GM18499 (cell line): Measurements from ENCODE around the gene YJU2.
"Not testable (repeated sequence)": the region's sequence is repeated elsewhere in the genome, so short reads cannot be mapped to it uniquely, and the experiment has no call there.

Experiments used
- ATAC-seq: cut with Tn5 transposase; IDR thresholded peaks from one replicate; pipeline ENCODE4 v1.9.1; 2021; ENCODE audit warnings: moderate number of reproducible peaks; ENCODE audit not compliant: insufficient read depth, unreplicated experiment

The YJU2 gene

GRCh38 chr19:4267101-4267900 lies 20.4 kb downstream of the YJU2 start:
- no peak for ATAC-seq

GRCh38 chr19:4267901-4268815 lies 21.3 kb downstream of the YJU2 start:
- no peak for ATAC-seq

GRCh38 chr19:4268816-4269430 lies 22.0 kb downstream of the YJU2 start:
- ATAC-seq, result no peak

- ATAC-seq, result no peak
These were observed 26.0 kb downstream of the YJU2 start for GRCh38 chr19:4272894-4273293.

GRCh38 chr19:4274321-4274686 lies 27.4 kb downstream of the YJU2 start:
- ATAC-seq, result not testable (repeated sequence)

GRCh38 chr19:4277191-4277696 lies 30.4 kb downstream of the YJU2 start:
- no peak for ATAC-seq

- ATAC-seq, result no peak
These were observed 31.1 kb downstream of the YJU2 start for GRCh38 chr19:4278010-4278409.

GRCh38 chr19:4278419-4279266 lies 31.8 kb downstream of the YJU2 start, which contains the start of gene SHD:
Gene SHD, plus strand, starts transcription at chr19:4279266. Its CDS starts 798 bp downstream, at chr19:4280064.
- ATAC-seq, result no peak

GRCh38 chr19:4279267-4279529 lies 32.3 kb downstream of the YJU2 start:
- ATAC-seq, result no peak

- ATAC-seq, result no peak
These were observed 32.9 kb downstream of the YJU2 start for GRCh38 chr19:4279530-4280422.

- ATAC-seq, result no peak
These were observed 37.5 kb downstream of the YJU2 start for GRCh38 chr19:4284176-4284958.

- ATAC-seq, result no peak
These were observed 38.1 kb downstream of the YJU2 start for GRCh38 chr19:4284974-4285373.

- ATAC-seq, result not testable (repeated sequence)
These were observed 39.3 kb downstream of the YJU2 start for GRCh38 chr19:4286141-4286540.

GRCh38 chr19:4288091-4288777 lies 41.4 kb downstream of the YJU2 start:
- ATAC-seq, result no peak

- ATAC-seq, result no peak
These were observed 44.4 kb downstream of the YJU2 start for GRCh38 chr19:4291184-4291732.

- no peak for ATAC-seq
These were observed 45.6 kb downstream of the YJU2 start for GRCh38 chr19:4292515-4292914.

- no peak for ATAC-seq
These were observed 47.5 kb downstream of the YJU2 start for GRCh38 chr19:4294389-4294788.
